Measurements from ENCODE around the gene SLC17A7.

SLC17A7 gene

DNA sequence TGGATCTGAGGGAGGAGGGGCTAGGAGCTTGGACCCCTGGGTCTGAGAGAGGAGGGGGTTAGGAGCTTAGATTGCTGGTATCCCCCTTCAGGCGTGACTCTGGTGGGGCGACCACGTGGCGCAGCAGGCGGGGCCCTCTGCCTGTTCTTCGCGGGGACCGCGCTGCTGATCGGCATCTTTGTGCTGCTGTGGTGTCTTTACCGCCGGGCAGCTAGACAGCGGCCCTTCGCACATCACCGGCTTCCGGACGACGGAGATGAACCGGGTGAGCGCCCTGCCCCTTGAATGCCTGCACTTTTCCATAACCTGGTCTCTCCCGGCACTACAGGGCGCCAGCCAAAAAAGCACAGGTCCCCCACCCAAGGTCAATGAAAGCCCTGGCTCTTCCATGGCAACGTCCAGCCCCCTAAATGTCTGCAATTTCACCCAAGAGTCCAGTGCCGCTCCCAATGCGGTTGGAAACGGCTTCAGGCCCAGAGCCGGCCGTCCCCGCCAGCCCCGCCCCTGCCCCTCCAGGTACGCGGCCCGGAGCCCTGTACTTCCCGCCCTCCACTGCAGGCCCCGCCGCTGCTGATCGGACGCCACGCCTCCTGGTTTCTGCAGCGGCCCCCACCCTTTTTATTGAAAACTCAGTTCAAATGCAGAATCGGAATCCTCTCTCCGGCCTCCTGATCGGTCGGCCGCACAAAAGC is 13.3 kb downstream of the SLC17A7 start:
- DNase-seq (ENCODE audit: low read depth in 2 of 2), result no peak

DNA sequence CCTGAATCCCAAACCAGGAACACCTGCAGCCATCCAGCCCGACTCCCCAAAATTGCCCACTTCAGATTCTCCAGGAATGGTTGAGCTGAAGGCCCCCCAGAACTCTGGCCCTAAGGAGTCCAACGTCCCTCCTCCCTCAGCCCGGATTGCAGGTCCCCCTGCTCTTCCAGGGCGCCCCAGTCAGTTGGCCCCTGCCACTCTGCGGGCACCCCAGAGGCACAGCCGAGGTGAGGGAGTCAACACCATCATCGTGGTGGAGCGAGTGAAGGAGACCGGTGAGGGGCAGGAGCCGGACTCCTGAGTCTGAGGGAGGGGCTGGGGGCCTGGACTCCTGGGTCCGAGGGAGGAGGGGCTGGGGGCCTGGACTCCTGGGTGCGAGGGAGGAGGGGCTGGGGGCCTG is 14.0 kb downstream of the SLC17A7 start:
- no peak for DNase-seq (ENCODE audit: low read depth in 2 of 2)

DNA sequence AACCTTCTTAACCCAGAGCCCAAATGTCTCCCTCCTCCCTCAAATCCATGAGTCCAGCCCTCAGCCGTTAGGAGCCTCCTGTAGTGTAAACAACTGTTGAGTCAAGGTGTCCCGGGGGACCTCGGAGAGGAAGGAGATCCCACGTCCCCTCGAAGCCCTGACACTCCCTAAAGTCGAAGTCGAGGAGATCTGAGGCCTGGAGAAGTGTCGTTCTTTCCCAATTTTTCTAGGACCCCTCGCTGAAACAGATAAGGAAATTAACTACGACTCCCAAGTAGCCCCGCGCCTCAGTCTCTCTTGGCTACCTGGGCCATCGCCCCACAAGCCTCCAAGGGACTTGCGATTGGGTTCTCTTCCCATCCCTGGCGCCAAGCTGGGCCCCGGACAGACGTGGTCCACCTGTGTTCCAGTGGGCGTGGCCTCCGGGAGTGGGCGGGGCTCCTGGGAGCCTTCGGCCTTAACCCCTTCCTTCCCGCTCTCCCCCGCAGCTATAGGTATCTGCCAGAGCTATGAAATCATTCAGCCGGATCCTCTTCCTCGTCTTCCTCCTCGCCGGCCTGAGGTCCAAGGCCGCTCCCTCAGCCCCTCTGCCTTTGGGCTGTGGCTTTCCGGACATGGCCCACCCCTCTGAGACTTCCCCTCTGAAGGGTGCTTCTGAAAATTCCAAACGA is 15.3 kb downstream of the SLC17A7 start:
- no peak for DNase-seq (ENCODE audit: low read depth in 2 of 2)

DNA sequence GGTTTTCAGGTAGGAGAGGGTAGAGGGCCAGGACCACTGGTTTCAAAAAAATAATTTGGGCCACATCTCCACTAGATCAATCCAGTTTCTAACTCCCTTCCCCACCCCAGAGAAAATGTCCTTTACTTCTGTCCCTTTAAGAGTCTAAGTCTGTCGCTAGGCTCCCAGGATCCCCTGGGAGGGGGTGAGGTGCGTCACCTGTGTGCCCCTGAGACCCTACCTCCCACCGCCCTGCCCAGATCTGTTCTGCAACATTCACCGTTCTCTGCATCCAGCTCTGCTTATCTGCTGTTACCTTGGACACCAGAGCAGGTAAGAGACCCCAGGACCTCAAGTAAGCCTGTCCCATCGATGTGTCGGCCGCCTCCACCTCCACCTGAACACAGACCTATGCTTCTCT is 16.1 kb downstream of the SLC17A7 start, which contains the start of gene GFY:
TSS of gene GFY (plus strand) at position 211 of the 400 bp plus-strand sequence. CDS start 1,043 bp downstream, outside the sequence.
- DNase-seq (ENCODE audit: low read depth in 2 of 2), result no peak

DNA sequence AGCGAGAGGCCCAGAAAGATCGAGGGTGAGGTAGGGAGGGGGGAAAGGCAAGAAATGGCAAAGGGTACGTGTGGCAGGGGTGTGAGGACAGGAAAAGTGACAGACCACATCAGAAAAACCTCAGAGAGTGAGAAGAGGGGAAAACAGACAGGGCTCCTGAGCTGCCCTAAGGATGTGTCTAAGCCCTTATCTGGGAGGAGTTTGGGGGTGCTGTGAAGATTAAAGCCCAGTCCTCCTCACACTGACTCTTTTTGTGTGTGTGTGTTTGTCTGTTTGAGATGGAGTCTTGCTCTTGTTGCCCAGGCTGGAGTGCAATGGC is 17.4 kb downstream of the SLC17A7 start:
- DNase-seq (ENCODE audit: low read depth in 2 of 2), result no peak

DNA sequence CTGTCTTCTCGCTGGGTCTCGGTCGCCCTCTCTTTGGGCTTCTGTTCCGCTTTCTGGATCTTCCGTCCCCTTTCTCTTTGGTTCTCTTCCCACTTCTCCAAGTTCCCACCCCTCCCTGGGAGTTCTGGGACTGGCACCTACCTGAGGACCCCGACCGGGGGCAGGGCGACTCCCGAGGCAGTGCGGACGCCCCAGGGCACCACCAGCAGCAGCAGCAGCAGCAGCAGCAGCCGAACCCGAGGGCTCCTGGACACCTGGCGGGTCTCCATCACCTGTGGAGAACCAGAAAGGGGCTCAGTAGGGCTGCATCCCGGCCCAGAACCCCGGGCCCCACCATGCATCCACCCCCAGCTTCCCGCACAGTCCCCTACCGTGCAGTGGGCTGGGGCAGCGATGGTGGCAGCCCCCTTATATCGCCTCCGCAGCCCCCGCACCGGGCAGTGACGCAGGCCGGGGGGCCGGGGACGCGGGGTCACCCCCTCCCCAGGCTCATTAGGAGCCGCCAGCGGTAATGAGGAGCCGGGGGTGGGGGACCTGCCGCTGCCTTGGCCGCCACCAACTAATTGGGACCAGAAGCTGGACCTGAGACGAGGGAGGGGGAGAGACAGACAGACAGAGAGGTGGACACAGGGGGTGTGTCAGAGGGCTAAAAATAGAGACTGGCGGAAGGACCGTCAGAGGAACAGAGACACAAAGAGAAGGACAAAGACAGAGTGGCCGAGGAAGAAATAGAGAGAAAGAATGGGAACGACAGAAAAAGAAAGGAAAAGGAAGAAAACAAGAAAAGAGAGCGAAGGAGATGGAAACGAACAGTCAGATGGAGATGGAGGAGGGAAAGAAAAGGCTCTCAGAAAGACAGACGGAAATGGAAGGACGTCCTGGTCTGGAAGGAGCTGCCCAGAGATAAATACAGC is 18.0 kb downstream of the SLC17A7 start, which contains the start of gene PTH2:
TSS of gene PTH2 (minus strand) at position 371 of the 914 bp plus-strand sequence. CDS start at position 269, 102 bp downstream.
- DNase-seq (ENCODE audit: low read depth in 2 of 2), result no peak

DNA sequence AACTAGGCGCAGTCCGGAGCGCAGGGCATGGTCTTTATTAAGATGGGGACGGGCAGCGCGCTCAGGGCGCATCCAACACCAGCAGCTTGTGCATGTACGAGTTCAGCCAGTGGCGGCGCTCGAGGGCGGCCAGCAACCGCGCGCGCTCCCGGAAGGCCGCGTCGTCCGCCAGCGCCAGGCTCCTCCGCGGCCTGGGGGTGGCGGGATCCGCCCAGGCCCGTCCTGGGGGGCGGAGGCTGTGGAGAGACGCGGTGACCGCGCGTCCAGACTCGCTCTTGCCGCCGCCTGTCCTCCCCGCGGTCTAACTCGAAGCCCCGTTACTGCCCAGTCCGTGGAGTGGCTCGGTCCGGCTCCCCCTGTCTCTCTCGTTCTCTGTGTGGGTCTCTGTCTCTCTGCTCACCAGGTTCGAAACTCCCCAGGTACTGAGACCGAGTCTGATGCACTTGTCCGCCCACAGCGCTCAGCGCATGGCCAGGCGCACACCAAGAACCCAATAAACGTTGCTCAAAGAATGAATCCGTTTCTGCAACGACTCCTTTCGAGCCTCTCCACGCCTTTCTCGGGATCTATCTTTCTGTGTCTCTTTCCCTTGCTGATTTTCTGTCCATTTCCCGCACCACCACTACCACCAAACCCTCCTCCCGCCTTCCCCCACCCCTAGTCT is 18.8 kb downstream of the SLC17A7 start:
- no peak for DNase-seq (ENCODE audit: low read depth in 2 of 2)

DNA sequence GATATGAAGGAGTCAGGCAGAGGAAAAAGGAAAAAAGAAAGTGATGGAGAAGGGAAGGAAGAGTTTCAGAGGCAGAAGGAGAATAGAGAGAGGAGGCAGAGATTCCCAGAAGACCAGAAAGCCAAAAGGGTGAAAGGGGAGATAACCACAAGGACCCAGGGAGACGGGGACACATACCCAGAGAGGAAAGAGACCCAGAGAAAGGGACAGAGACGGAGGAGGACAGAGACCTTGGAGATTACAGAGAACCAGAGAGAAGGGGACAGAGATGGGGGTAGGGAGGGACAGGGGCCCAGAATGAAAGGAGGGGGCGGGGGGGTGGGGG is 19.5 kb downstream of the SLC17A7 start:
- no peak for DNase-seq (ENCODE audit: low read depth in 2 of 2)

DNA sequence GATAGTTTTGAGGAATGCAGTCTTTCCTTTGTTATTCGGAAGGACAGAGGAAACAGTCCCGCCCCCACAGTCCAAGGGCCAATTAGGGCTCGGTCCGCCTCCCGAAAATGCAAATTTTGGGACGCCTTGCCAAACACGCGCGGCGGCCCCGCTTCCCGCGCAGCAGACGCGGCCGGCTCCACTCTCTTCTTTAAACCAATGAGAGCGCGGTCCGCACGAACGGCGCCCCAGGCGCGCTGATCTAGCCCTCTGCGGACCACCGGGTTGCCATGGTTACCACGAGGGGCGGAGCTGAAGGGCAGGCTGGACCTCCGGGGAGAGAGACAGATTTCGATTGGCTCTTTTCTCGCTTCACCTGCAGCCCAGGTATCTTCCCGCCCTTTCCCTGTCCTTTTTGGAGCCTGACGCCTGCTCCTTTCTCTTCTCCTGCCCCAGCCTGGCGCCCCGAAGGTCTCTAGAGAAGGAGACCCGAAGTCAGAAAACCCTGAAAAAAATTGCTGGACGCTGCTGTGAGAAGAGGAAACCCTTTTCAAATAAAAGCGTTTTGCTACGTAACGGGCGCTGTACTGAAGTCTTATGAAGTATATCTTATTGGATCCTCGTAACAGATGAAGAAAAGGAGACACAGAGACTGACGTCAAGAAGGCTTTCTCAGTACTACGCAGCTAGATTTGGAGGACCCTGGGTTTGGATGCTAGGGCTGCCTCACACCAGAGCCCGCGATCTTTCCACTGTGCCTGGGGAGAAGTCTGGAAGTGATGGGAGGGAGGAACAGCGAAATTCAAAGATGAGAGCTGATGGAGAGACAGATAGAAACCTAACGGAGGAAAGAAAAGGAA is 20.1 kb downstream of the SLC17A7 start:
- DNase-seq (ENCODE audit: low read depth in 2 of 2), result no peak

DNA sequence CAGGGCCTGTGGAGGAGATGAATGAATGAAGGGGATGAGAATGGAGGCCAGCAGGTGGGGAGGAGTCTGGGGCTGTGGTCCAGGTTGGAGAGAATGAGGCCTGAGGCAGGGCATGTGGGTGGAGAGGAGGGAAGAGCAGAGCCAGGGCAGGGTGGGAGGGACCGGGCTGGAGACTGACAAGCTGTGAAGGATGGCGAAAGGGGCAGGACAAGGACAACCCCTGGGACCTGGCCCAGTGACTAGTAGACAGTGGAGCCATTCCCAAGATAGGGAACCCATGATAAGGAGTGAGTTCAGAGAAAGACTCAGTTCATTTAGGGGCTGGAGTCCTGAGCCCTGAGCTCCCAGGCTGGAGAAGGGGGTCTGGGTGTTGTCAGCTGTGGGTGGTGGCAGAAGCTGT is 21.1 kb downstream of the SLC17A7 start:
- no peak for DNase-seq (ENCODE audit: low read depth in 2 of 2)

DNA sequence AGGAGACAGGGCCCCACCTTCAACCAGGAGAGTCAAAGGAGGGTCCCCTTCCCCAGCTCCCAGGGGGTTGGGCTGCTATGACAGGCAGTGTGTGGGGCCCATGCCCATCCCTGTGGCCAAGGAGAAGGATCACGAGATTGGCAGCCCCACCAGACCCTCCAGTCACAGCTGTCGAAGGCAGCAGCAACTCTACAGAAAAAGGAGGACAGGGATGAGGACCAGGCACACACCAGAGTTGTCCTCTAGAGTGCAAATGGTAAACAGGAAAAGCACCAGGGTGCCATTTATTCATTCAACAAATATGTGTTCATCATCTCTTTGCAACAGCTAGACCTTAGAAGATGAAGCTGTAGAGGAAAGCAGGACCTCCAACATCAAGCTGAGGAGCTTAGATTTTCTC is 22.2 kb downstream of the SLC17A7 start:
- no peak for DNase-seq (ENCODE audit: low read depth in 2 of 2)

DNA sequence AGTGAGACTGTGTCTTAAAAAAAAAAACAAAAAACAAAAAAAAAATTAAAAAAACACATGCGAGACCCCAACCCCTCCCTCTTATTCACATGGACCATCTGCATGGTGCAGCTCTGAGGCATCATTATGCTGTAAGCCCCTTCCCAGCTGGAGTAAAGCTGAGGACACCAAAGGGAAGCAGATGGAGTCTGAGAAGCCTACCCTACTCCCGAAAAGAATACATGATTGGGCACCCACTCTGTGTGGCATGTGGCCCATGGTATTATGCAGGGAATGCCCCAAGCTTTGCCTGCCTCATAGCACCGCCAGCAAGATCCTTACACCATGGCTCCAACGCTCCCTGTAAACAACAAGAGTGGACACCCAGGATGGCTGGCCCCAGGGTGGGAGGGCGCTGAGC is 22.8 kb downstream of the SLC17A7 start:
- no peak for DNase-seq (ENCODE audit: low read depth in 2 of 2)

DNA sequence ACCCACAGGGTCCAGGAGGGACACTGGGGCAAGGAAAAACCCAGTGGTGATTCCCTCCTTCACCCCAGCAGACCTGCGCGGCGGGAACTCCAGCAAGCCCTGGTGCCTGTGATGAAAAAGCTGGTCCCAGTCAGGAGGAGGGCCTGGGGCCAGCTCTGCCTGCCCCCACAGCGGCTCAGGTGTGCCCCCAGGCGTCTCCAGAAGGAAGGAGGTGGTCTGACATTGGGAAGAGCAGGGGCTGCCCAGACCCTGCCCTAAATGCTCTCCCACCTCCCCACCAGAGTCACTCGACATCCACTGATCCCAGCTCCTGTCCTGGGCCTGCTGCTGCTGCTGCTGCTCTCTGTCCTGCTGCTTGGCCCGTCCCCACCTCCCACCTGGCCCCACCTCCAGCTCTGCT is 24.2 kb downstream of the SLC17A7 start:
- no peak for DNase-seq (ENCODE audit: low read depth in 2 of 2)

DNA sequence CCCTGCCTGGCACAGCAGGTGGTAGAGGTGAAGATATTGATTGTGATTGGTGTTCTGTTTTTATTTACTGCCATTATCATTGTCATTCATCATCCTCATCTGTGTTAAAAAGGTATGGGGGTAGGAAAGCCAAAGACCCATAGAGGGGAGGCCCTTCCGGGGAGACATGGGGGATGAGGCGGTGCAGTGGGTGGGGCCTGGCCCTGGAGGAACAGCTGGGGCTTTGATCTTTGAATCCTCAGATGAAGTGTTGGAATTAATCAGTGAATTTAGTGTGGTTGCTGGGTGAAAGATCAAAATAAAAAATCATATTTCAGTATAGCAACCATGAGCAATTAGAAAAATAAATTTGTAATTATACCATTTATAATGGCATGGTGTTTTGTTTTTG is 25.5 kb downstream of the SLC17A7 start:
- DNase-seq (ENCODE audit: low read depth in 2 of 2), result no peak

DNA sequence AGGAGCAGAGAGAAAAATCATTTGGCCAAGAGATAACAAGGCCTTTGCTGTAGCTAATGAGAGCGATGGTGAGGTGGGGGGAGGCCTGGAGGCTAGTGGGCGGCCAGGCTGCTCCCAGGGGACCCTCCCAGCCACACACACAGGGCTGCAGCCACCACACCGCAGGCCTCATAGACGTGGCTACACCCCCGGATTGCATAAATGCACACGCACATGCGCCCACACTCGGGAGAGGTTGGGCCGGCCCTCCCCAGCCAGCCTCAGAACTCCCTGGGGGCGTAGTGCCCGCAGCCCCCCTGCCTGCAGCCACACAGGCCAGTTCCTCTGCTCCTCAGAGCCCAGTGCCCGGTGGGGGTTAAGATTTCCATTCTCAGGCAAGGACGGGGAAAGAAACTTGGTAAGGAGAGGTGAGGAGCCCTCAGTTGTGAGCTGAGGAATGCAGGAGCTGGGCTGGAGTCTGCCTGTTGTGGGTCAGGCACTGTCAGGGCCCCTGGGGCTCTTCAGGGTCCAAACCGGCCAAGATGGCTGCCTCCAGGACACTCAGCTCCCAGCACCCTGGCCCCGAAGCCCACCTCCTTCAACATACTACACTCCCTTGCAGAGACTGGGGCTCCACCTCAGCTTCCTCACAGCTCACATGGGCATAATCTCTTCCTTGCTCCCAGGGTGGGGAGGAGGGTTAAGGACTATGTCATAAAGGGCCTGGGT is 26.1 kb downstream of the SLC17A7 start:
- no peak for DNase-seq (ENCODE audit: low read depth in 2 of 2)

DNA sequence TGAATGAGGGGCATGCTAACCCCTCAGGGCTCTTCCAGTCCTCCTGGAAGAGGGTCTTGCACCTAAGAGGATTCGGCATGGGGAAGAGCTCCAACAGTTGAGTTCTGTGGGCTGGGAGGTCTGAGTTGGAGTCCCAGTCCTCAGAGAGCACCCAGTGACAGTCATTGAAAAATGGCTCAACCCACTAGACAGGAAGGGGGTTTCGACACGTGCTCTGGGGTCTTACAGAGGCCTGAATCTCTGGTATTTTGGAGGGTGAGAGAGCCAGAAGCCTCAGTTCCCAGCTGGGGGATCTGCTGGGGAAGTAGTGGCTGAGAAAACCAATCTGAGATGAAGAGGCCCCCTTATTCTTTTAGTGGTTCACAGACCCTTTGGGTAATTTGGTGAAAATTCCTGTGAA is 27.1 kb downstream of the SLC17A7 start:
- no peak for DNase-seq (ENCODE audit: low read depth in 2 of 2)

DNA sequence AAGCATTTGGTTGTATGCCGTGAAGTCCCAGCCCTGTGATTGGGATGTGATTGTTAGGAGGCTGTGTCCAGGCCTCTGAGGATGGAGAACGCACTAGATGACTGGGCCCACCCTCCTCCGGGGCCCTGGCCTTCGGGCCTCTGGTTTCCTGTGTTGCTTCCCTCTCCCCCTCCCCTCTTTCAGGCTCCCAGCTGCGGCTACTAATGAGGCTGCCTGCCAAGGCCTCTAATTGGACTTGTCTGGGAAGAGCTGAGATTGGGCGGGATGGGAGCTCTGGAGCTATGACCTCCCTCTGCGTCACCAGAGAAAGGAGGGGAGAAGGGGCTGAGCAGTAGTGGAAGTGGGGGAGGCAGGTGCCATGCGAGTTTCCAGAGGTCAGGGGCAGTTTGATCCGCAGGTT is 28.0 kb downstream of the SLC17A7 start:
- no peak for DNase-seq (ENCODE audit: low read depth in 2 of 2)

DNA sequence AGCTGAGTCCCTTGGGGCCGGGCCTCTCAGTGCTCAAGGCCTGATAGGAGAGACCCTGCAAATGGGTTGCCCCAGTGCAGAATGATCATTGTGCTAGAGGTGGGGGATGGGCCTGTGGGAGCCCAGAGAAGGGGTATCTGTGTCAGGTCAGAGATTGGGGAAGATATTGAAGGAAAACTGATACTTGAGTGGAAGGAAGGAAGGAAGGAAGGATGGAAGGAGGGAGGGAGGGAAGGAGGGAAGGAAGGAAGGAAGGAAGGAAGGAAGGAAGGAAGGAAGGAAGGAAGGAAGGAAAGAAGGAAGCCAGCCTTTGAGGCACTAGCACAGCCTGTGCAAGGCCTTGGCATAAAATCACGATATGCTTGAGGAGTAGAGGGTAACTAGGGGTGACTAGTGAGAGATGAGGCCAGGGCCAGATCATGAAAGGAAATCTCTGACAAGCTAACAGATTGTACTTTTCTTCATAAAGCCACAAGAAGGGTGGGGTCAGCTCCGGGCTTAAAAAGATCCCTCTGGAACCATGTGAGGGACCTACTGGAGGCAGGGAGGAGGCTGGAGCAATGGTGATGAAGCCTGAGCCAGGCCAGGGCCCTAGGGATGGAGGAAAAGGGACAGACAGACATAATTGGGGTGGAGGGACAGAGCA is 29.5 kb downstream of the SLC17A7 start:
- no peak for DNase-seq (ENCODE audit: low read depth in 2 of 2)

DNA sequence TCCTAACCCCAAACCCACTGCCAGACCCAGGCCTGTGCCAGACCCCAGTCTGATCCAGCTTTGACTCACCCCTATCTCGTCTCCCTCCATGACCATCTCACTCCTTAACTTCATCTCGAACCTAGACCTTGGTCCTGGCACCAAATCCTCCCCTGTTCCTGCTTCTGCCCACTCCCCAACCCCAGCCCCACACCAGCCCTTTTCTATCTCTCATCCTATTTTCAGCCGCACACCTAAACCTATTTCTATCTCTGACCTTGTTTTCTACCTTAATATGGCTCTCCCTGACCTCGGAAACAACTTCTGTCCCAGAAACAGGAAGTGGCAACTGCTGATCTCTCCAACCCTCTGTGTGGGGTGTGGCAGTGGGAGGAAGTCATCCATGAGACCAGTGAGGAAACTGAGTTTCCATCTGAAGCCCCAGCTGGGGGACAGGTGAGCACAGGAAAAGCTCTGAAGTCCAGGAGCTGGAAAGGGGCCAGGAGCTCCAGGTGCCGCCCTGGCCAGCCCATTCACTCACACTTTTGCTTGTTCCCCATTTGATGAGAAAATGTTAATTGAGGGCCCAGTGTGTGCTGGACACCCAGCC is 31.8 kb downstream of the SLC17A7 start:
- no peak for DNase-seq (ENCODE audit: low read depth in 2 of 2)
